Endothelial cell of umbilical vein (primary cell): ENCODE measurements around the gene MAP3K21.

Source experiments
- EZH2 ChIP-seq: IDR thresholded peaks from 2 replicates; pipeline ENCODE4 v1.6.1; 2012; ENCODE audit warnings: borderline replicate concordance, low read depth, mild to moderate bottlenecking, moderate library complexity, low read length, inconsistent platforms; ENCODE audit not compliant: severe bottlenecking
- GATA2 ChIP-seq: IDR thresholded peaks from 2 replicates; pipeline ENCODE4 v1.7.0; 2011; ENCODE audit warnings: low read depth, mild to moderate bottlenecking, moderate library complexity, mixed read lengths, low read length; ENCODE audit not compliant: insufficient read length, insufficient read depth
- POLR2AphosphoS5 ChIP-seq: IDR thresholded peaks from 2 replicates; pipeline ENCODE4 v1.6.1; 2012; ENCODE audit warnings: low read depth, mild to moderate bottlenecking, control low read depth, low read length, moderate library complexity; ENCODE audit not compliant: insufficient read depth
- TF ChIP-seq, protein P1 (sequence below), 2 donors: IDR thresholded peaks; 1 replicate in 1 of 2; 2 replicates in 1 of 2; pipeline ENCODE4 v1.5.1; 2011; ENCODE audit warnings: low read length in 2 of 2, mild to moderate bottlenecking in 2 of 2, moderate library complexity in 2 of 2, control low read depth in 1 of 2, inconsistent platforms in 1 of 2, low read depth in 1 of 2; ENCODE audit not compliant: insufficient read depth in 1 of 2; ENCODE audit errors: extremely low read depth in 1 of 2
- TF ChIP-seq, protein P2 (sequence below): IDR thresholded peaks from 2 replicates; pipeline ENCODE4 v1.6.1; 2011; ENCODE audit not compliant: insufficient read depth, insufficient read length

DNA sequence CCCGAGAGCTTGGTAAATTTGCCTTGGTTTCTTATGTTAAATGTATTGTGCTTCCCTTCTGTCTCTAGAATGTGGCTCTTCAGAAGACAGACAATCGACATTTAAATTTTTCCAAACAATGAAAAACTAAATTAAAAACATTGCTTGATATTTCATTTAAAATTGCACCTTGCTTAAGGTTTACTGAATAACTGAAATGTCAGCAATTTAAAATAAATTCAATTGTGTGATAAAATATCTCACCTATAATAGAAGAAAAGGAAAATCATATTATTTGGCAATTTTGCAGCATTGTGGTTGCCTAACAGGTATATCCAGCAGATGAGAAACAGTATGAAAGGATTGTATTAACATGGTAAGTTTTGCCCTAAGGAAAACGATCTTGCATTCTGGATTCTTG lies 56.5 kb downstream of the MAP3K21 start:
- TF ChIP-seq, protein P1, sequence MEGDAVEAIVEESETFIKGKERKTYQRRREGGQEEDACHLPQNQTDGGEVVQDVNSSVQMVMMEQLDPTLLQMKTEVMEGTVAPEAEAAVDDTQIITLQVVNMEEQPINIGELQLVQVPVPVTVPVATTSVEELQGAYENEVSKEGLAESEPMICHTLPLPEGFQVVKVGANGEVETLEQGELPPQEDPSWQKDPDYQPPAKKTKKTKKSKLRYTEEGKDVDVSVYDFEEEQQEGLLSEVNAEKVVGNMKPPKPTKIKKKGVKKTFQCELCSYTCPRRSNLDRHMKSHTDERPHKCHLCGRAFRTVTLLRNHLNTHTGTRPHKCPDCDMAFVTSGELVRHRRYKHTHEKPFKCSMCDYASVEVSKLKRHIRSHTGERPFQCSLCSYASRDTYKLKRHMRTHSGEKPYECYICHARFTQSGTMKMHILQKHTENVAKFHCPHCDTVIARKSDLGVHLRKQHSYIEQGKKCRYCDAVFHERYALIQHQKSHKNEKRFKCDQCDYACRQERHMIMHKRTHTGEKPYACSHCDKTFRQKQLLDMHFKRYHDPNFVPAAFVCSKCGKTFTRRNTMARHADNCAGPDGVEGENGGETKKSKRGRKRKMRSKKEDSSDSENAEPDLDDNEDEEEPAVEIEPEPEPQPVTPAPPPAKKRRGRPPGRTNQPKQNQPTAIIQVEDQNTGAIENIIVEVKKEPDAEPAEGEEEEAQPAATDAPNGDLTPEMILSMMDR (IDR thresholded peaks at IDR 0.05; ENCODE audit: extremely low read depth in 1 of 2, insufficient read depth in 1 of 2, low read depth in 1 of 2, low read length in 2 of 2), result no peak
- TF ChIP-seq EZH2 (no peak), GATA2 (no peak), POLR2AphosphoS5 (no peak)
- TF ChIP-seq, protein P2, sequence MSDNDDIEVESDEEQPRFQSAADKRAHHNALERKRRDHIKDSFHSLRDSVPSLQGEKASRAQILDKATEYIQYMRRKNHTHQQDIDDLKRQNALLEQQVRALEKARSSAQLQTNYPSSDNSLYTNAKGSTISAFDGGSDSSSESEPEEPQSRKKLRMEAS, result no peak
